GM19025 (cell line): ENCODE measurements around the gene MAML2.

Experiments used
- ATAC-seq: cut with Tn5 transposase; IDR thresholded peaks from one replicate; pipeline ENCODE4 v1.9.1; 2021; ENCODE audit warnings: mild to moderate bottlenecking, low read depth, moderate library complexity; ENCODE audit not compliant: unreplicated experiment

Gene MAML2

DNA sequence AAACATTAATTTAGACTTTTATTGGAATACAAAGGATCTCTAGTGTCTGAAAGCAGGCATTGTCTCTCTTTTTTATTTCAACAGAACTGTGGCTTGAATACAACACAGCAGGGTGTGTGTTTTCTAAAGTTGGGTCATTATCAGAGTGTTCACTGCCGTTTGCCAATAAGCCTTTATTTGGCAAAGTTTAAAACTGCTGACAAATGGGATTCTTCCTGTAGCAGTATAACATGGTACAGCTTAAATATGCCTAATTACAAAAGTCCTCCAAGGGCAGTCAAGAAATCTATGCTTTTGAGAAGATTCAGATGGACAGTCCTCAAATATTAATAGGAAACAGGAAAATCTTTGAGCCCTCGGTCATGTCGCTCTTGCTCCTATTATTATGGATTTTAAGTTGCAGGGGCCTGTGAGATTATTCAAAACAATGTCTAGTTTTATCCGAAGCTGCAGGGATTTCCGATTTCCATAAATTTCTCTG, 199.9 kb downstream of the MAML2 start:
- no peak for ATAC-seq

GRCh38 chr11:96141626-96142025, 201.4 kb downstream of the MAML2 start:
- ATAC-seq: no peak

- no peak for ATAC-seq
Observed at GRCh38 chr11:96139691-96140090, 203.3 kb downstream of the MAML2 start.

DNA sequence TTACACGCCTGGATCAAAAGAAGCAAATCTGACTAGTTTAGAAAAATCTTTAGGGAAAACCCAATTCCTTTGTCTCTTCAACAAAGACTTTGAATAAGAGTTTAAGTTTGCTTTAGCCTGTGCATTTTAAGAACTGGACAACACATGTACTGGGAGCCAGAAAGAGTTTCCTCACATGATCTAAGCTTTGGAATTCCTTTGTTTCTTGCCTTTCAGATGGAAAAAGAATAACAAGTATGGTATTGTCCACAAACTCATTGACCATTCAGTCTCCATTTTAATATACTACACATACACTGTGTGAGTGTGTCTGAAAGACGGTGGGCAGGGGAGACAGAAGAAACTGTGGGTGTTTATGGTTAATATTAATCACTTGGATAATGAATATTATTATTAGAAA, 205.6 kb downstream of the MAML2 start:
- ATAC-seq: no peak

GRCh38 chr11:96136613-96137298, 206.2 kb downstream of the MAML2 start:
- ATAC-seq: no peak

DNA sequence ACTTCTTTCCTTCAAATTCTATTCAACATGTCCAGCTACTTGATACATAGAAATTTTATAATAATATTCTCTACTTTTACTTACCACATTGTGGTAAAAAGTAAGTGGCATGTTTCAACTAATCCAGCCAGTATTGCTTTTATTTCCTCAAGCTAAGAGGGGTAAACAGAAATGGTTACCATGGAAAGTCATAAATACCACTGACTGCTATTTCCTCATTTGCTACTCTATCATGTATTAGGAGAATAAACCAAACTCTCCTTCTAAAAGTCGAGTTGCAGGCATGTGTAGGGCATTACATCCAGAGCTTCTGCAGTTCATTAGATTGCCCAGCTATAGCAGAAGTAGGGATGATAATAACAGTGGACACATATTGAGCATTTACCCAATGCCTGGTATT, 208.4 kb downstream of the MAML2 start:
- ATAC-seq: no peak

DNA sequence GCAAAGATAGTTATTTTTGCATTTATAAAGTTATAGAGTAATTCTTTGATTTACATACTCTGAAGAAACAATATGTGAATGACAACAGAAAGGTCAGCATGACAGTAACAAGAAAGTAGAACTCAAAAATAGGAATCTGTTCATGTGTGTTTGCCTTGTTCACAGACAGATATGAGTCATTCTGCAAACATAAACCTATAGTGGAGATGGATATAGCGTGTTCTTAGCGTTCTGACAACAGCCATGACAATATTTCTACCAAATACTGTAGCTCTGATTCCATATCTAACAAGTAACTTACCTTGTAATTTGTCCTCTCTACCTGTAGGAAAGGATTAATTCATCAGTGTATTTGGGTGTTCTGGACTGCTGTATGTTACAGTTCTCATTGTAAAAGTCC, 210.6 kb downstream of the MAML2 start:
- ATAC-seq: no peak

GRCh38 chr11:96130061-96130620, 212.9 kb downstream of the MAML2 start:
- no peak for ATAC-seq

DNA sequence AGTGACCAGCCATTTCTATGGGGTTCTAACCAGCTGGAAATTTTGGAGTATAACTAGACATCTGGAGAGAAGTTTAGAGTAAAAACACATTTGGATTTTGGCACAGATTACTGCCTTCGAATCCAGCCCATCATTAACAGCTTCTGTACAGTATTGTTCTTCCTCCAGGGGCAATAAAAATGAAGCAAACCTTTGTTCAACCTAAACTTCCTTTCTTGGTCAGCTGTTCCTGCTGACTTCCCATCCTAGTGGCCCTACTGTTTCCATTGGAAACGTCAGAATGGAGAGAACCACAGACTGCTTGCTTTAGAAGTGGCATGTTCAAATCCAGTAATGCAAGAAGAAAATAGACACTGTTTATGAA, 215.4 kb downstream of the MAML2 start:
- no peak for ATAC-seq

DNA sequence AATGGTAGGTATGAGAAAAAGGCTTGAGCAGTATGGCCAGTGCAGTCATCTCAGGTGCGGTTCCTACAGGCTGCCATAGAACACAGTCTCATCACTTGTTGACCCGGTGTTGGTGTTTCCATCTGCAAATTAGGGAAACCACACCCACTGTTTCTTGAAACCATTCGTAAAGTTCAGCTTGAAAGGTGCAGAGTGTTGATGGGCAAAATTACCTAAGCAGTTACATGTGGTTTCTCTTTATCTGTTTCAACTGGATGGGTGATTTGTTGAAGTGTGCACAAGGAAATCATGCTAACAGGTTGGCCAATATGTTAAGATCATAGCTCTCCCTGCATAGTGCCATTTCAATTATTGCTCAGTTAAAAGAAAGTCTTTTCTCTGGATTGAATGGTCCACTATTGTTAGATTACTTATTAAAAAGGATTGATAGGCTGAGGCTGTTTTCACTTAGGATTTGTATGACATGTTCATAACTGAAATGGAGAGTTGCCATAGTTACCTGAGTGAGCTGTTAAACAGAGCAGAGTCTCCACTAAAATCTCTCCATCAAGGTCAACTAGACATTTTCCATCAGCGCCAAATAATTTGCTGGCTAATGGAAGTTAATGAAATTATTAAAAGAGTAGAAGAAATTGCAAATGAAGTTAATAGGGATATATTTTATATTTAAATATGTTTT, 215.9 kb downstream of the MAML2 start:
- no peak for ATAC-seq

DNA sequence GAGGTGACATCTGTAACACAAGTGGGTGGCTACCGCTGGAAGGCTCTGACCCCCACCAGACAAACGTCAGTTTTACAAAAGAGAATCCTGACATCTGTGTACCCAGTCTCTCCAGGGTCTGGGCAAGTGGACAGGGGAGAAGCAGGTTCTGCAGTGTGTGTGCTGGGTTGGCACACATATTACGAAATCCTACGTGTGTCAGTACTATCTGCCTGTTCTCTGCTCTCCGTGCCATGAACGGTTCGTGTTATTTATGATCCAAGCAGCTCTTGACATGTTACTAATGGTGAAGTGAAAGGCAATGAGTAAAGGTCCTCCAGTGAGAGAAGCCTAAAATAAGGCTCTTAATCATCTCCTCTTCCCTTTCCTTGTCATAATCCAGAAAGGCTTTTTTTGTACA, 217.6 kb downstream of the MAML2 start:
- ATAC-seq: no peak

DNA sequence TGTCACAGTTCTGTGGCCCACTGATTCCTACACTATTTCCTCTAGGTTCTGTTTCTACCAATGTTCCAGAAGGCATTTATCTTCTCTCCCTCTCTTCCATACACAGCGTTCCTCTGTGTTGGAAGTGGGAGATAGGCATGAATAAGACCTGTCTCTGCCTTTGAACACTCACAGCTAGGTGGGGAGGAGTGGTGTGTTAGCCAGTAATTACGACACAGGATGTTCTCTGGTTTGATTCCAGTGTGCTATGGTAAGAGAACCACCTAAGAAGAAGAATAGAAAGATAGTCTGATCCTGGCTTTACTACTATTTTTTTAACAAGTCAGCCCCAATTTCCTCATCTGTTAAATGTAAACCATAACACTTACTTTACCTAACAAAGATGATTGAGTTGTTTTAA, 218.8 kb downstream of the MAML2 start:
- no peak for ATAC-seq

- ATAC-seq: no peak
Observed at GRCh38 chr11:96123301-96123700, 219.7 kb downstream of the MAML2 start.

DNA sequence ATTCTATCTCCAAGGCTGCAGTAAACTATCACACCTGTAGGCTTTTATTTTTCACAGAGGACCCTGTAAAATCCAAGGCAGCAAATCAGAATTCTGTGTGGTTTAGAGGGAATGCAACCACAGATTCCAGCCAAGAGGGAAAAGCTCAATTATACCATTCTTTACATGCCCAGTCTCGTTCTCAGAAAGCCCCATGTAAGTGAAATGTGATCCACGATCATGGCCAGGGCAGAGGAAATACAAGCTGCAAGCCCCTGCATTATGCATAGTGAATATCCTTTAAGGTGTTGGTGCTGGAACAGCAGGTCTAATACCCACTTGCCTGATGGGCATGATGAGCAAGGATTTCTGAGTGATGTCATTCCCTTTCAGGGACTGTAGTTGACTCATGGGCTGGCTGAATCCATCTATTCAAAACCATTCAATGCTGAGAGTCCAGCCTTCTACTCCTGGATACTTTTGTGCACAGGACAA, 220.4 kb downstream of the MAML2 start:
- ATAC-seq: no peak

- ATAC-seq: no peak
Observed at GRCh38 chr11:96119211-96119610, 223.8 kb downstream of the MAML2 start.

- no peak for ATAC-seq
Observed at GRCh38 chr11:96116376-96116775, 226.6 kb downstream of the MAML2 start.

DNA sequence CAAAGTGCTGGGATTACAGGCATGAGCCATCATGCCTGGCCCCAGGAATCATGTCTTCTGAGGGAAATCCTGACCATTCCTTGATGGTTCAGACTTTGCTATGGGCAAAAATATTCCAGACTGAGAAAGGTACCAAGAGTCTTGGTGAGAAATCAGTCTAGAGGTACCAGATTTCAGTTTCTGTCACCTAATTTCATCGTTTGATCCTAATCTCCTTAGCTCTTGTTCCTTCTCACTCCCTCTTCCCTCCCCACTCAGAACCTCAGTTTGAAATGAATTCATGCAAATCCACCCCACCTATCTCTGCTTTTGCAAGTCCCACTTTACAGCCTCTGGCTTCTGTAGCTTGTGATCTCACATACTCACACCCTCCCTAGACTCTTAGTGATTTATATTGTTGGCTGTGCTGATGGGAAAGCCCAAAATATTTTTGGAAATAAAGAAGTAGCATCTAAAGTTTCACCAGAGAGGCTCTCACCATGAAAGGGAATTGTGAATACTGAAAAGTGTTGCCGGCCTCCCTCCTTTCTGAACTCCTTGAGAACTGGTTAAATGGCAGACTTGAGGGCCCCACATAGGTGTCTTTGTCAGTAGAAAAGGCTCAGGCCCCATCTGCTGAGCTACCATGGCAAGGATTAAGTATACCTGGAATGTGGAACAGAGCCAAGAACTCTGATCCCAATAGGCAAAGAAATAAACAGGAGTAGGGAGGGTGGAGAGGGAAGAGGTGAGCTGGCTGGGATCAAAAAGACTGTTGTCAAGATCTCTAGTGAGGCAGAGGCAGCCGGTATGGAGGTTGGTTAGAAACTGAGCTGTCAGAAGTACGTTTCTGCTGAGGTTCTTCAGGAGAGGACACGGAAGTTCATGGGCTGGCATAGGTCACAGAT, 228.6 kb downstream of the MAML2 start:
- ATAC-seq: no peak

- ATAC-seq: no peak
Observed at GRCh38 chr11:96113193-96113681, 229.8 kb downstream of the MAML2 start.

GRCh38 chr11:96112192-96113128, 230.5 kb downstream of the MAML2 start:
- ATAC-seq: peak; percentile 86

DNA sequence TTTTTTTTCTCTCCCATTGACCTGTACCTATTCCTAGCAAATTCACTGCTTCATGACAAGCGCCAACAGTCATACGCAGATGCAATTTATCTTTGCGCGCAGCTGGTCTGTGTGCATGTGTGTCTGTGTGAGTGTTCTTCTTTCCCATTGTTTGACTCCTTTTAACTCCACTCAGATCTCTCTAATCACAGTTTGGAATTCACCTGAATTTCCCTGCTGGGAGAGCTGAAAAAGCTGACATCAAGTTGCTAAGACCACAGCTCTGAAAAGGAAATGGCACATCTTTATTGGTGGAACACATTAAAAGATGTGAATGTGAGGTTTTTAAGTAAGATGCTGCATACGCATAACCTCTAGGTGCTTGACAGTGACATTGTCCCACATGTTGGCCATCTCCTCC, 231.7 kb downstream of the MAML2 start:
- no peak for ATAC-seq
